BLaER1 (cell line): Measurements from ENCODE around the gene SNORC.

ENCODE experiments used
- H3K27ac ChIP-seq: shearing (Covaris generic); formaldehyde crosslinking; 2 replicates; pipeline ENCODE4 v1.8.1; 2022
- H3K27me3 ChIP-seq: shearing (Covaris generic); formaldehyde crosslinking; 2 replicates; pipeline ENCODE4 v1.8.1; 2022
- H3K36me3 ChIP-seq: shearing (Covaris generic); formaldehyde crosslinking; 2 replicates; pipeline ENCODE4 v1.8.1; 2022
- H3K4me1 ChIP-seq: shearing (Covaris generic); formaldehyde crosslinking; 2 replicates; pipeline ENCODE4 v1.8.1; 2022
- H3K4me2 ChIP-seq: shearing (Covaris generic); formaldehyde crosslinking; 2 replicates; pipeline ENCODE4 v1.8.1; 2022
- H3K4me3 ChIP-seq: shearing (Covaris generic); formaldehyde crosslinking; 2 replicates; pipeline ENCODE4 v1.8.1; 2022
- H3K9ac ChIP-seq: shearing (Covaris generic); formaldehyde crosslinking; 2 replicates; pipeline ENCODE4 v1.8.1; 2022
- H3K9me3 ChIP-seq: shearing (Covaris generic); formaldehyde crosslinking; 2 replicates; pipeline ENCODE4 v1.8.1; 2022
- H4K20me1 ChIP-seq: shearing (Covaris generic); formaldehyde crosslinking; 2 replicates; pipeline ENCODE4 v1.8.1; 2022
- Cebpa-rat ChIP-seq: shearing (Covaris generic); IDR thresholded peaks from 2 replicates; pipeline ENCODE4 v1.8.1; 2022

The SNORC gene

DNA sequence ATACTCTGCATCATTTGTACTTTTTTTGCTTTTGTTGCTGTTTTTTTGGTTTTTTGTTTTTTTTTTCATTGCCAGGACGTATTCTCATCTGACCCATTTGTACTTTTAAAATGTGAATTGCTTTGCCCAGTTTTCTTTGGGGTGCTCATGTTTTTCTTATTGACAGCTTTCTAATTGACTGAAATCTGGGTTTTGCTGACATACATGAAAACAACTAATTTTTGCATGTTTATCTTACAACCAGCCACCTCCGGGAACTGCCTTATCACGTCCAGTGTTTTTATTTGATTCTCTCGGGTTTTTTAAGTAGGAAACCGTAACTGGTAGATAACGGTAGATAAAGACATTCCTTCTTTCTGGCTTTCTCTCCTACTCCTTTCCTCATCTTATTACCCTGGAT lies 38.6 kb downstream of the SNORC start:
- no peak overlapping the region for H3K9ac ChIP-seq
- H4K20me1 ChIP-seq: no peaks in the 10 kb centered on the region
- no peak overlapping the region for H3K4me3 ChIP-seq
- no peaks in the 10 kb centered on the region for H3K36me3 ChIP-seq
- no peak overlapping the region for H3K27ac ChIP-seq
- H3K4me1 ChIP-seq: peaks cover 4% of the 10 kb centered on the region; the same call in 1 of the 2 replicates
- H3K27me3 ChIP-seq: no peaks in the 10 kb centered on the region
- TF ChIP-seq Cebpa-rat: no peak
- H3K4me2 ChIP-seq: no peak overlapping the region
- peaks cover 29% of the 10 kb centered on the region for H3K9me3 ChIP-seq

GRCh38 chr2:232910376-232910775 lies 40.3 kb downstream of the SNORC start:
- H3K27me3 ChIP-seq: no peaks in the 10 kb centered on the region
- H3K4me3 ChIP-seq: no peak overlapping the region
- H3K36me3 ChIP-seq: no peaks in the 10 kb centered on the region
- no peaks in the 10 kb centered on the region for H4K20me1 ChIP-seq
- H3K4me2 ChIP-seq: no peak overlapping the region
- peaks cover 23% of the 10 kb centered on the region for H3K9me3 ChIP-seq
- no peak overlapping the region for H3K9ac ChIP-seq
- TF ChIP-seq Cebpa-rat: no peak
- no peak overlapping the region for H3K27ac ChIP-seq
- peaks cover 4% of the 10 kb centered on the region; the same call in 1 of the 2 replicates for H3K4me1 ChIP-seq

GRCh38 chr2:232911712-232912277 lies 41.7 kb downstream of the SNORC start:
- peaks cover 23% of the 10 kb centered on the region for H3K9me3 ChIP-seq
- no peak overlapping the region for H3K9ac ChIP-seq
- H3K4me1 ChIP-seq: peaks cover 4% of the 10 kb centered on the region; the same call in 1 of the 2 replicates
- H3K4me3 ChIP-seq: no peak overlapping the region
- no peaks in the 10 kb centered on the region for H4K20me1 ChIP-seq
- no peak overlapping the region for H3K4me2 ChIP-seq
- no peak for TF ChIP-seq Cebpa-rat
- no peaks in the 10 kb centered on the region for H3K27me3 ChIP-seq
- H3K36me3 ChIP-seq: no peaks in the 10 kb centered on the region
- H3K27ac ChIP-seq: no peak overlapping the region

DNA sequence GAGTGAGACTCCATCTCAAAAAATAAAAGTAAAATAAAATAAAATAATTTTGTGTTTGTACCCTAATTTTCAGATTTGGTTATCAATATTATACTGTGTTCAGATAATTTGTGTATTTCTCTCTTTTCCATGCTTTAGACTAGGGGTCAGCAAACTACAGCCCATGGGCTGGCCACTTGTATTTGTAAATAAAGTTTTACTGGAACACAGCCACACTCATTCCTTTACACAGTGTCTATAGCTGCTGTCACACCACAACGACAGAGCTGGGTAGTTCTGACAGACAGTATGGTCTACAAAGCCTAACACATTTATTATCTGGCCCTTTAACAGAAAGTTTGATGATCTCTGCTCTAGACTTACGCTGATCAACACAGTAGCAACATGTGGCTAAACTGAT lies 43.8 kb downstream of the SNORC start:
- Histone ChIP-seq H3K4me3 (no peak overlapping the region), H3K36me3 (no peaks in the 10 kb centered on the region), H3K4me1 (no peaks in the 10 kb centered on the region), H3K27ac (no peak overlapping the region), H3K9ac (no peak overlapping the region), H3K9me3 (peaks cover 23% of the 10 kb centered on the region), H3K27me3 (no peaks in the 10 kb centered on the region), H4K20me1 (no peaks in the 10 kb centered on the region), H3K4me2 (no peak overlapping the region)
- TF ChIP-seq Cebpa-rat: no peak

GRCh38 chr2:232919141-232919540 lies 49.1 kb downstream of the SNORC start:
- no peak overlapping the region for H3K4me2 ChIP-seq
- H3K4me3 ChIP-seq: no peak overlapping the region
- H4K20me1 ChIP-seq: no peaks in the 10 kb centered on the region
- H3K36me3 ChIP-seq: no peaks in the 10 kb centered on the region
- H3K27me3 ChIP-seq: no peaks in the 10 kb centered on the region
- no peaks in the 10 kb centered on the region for H3K4me1 ChIP-seq
- H3K27ac ChIP-seq: no peak overlapping the region
- TF ChIP-seq Cebpa-rat: no peak
- no peak overlapping the region for H3K9ac ChIP-seq
- no peaks in the 10 kb centered on the region for H3K9me3 ChIP-seq

DNA sequence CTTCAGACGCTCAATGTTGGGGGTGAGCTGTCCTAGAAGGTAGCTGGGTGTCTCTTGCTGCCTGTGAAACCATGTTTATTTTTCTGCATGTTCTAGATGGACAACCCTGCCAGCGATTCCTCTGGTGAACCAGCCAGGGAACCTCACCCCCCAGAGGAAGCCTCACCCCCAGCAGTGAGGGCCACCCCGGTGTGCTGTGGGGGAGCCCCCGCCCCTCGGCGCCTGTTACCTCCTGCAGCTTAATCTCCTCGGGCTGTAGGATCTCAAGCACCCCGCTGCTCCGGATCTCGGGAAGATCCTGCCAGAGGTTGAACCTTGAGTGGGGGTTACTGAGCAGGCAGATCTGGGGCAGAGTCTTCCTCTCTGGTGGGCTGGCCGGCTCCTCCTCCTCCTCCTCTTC lies 50.0 kb downstream of the SNORC start:
- no peaks in the 10 kb centered on the region for H3K9me3 ChIP-seq
- no peak overlapping the region for H3K4me3 ChIP-seq
- no peaks in the 10 kb centered on the region for H3K4me1 ChIP-seq
- no peak for TF ChIP-seq Cebpa-rat
- no peak overlapping the region for H3K4me2 ChIP-seq
- no peak overlapping the region for H3K9ac ChIP-seq
- no peak overlapping the region for H3K27ac ChIP-seq
- no peaks in the 10 kb centered on the region for H4K20me1 ChIP-seq
- no peaks in the 10 kb centered on the region for H3K27me3 ChIP-seq
- no peaks in the 10 kb centered on the region for H3K36me3 ChIP-seq

DNA sequence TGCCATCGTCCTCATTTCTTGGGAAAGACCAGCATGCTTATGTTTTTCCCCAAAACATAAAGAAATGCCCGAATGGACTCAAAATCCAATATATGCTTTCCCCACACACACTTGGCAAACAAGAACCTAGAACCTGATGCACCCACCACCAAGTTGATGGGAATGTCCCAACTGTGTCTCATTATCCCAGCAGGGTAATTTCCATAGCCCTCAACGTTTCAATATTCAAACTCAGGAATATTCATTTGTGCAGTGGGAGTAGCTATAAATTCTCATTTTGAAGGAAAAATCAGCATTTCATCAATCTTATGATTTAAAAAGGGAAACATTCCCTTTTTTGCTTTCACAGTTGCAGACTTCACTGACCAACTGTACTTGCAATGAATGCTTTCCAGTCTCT lies 50.7 kb downstream of the SNORC start:
- TF ChIP-seq Cebpa-rat: no peak
- Histone ChIP-seq H4K20me1 (no peaks in the 10 kb centered on the region), H3K27me3 (no peaks in the 10 kb centered on the region), H3K9me3 (no peaks in the 10 kb centered on the region), H3K4me3 (no peak overlapping the region), H3K36me3 (no peaks in the 10 kb centered on the region), H3K27ac (no peak overlapping the region), H3K4me2 (no peak overlapping the region), H3K9ac (no peak overlapping the region), H3K4me1 (no peaks in the 10 kb centered on the region)

DNA sequence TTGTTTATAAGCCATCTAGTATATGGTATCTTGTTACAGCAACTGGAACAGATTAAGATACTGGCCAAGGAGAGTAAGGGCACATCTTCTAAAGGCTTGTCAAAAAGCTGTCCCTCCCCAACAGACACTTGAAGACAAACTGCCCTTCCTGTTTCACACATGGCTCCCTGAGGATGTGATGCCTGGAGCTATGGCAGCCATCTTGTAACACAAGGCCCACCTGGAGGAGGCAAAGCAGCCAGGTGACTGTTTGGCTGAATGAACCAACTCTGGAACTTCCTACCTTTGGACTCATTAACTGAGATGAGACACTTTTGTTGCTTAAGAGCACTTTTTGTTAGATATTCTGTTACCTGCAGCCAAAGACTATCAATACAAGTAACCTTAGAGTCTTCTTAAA lies 54.4 kb downstream of the SNORC start:
- H3K4me3 ChIP-seq: no peak overlapping the region
- no peak overlapping the region for H3K27ac ChIP-seq
- H3K4me1 ChIP-seq: no peaks in the 10 kb centered on the region
- H4K20me1 ChIP-seq: no peaks in the 10 kb centered on the region
- H3K27me3 ChIP-seq: no peaks in the 10 kb centered on the region
- H3K36me3 ChIP-seq: no peaks in the 10 kb centered on the region
- no peak for TF ChIP-seq Cebpa-rat
- H3K9me3 ChIP-seq: peaks cover 20% of the 10 kb centered on the region
- H3K4me2 ChIP-seq: no peak overlapping the region
- H3K9ac ChIP-seq: no peak overlapping the region

GRCh38 chr2:232925153-232925820 lies 55.2 kb downstream of the SNORC start:
- Histone ChIP-seq H3K4me3 (no peak overlapping the region), H3K4me1 (no peaks in the 10 kb centered on the region), H3K9me3 (peaks cover 20% of the 10 kb centered on the region), H3K27me3 (no peaks in the 10 kb centered on the region), H3K27ac (no peak overlapping the region), H3K36me3 (no peaks in the 10 kb centered on the region), H3K9ac (no peak overlapping the region), H3K4me2 (no peak overlapping the region), H4K20me1 (no peaks in the 10 kb centered on the region)
- TF ChIP-seq Cebpa-rat: no peak

DNA sequence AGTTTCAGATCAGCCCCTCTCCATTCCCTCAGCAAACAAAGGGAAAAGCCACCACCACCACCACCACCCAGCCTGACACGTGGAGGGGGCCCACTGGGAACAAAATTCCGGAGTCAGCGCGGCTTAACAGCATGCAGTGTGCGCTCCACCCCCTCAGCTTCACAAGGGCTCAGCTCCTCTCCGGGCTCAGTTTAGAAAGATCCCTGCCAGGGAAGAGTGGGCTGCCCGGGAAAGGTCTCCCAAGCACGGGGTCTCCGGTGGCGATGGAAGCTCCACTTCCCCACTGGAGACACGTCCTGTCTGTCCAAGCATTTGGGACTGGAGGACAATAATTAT lies 55.7 kb downstream of the SNORC start:
- Histone ChIP-seq H3K4me2 (no peak overlapping the region), H3K4me3 (no peak overlapping the region), H3K4me1 (no peaks in the 10 kb centered on the region), H3K27ac (no peak overlapping the region), H4K20me1 (no peaks in the 10 kb centered on the region), H3K9ac (no peak overlapping the region), H3K27me3 (no peaks in the 10 kb centered on the region), H3K36me3 (no peaks in the 10 kb centered on the region), H3K9me3 (peaks cover 20% of the 10 kb centered on the region)
- no peak for TF ChIP-seq Cebpa-rat
